ENCODE data around the gene MEST.

MEST gene

GRCh38 chr7:130478991-130479390 is 12.9 kb upstream of the MEST start:
- no peaks in the 10 kb centered on the region for H3K27me3 ChIP-seq (ENCODE audit: low read depth, low read length)

DNA sequence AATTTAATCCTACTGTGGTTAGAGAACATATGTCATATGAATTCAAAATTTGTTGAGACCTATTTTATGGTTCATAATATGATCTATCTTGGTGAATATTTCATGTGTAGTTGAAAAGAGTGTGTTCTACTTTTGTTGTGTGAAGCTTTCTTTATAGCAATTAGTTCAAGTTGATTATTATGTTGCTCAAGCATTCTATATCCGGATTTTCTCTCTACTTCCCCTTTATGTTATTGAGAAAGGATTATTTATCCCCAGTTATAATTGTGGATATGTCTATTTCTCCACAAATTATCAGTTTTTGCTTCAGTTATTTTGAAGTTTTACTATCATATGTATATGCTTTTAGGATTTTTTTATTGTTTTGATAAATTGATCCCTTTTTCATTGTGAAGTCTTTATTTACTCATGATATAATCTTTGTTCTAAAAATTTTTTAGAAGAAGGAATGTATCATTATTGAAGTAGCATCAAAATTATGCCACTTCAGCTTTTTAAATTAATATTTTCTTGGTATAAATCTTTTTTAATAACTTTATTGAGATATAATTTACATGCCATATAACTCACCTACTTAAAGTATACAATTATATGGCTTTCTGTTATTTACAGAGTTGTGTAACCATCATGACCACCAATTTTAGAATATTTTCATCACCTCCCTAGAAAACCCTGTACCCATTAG is 12.0 kb upstream of the MEST start:
- TF ChIP-seq CTCF (IDR thresholded peaks at IDR 0.05; ENCODE audit: low read depth, low read length), result no peak
- no peak for TF ChIP-seq EZH2phosphoT487 (IDR thresholded peaks at IDR 0.05; ENCODE audit: low read depth)
- no peak overlapping the region for H3K27ac ChIP-seq (ENCODE audit: low read length)
- no peaks in the 10 kb centered on the region for H4K20me1 ChIP-seq (ENCODE audit: insufficient read depth, low read length)
- H3K4me2 ChIP-seq (ENCODE audit: low read length), result no peak overlapping the region
- H3K4me1 ChIP-seq (ENCODE audit: low read length), result no peaks in the 10 kb centered on the region
- H3K9ac ChIP-seq (ENCODE audit: low read length), result no peak overlapping the region
- no peak overlapping the region for H2AFZ ChIP-seq (ENCODE audit: low read depth, low read length)
- H3K9me3 ChIP-seq (ENCODE audit: insufficient read depth, low read length), result no peaks in the 10 kb centered on the region
- H3K27me3 ChIP-seq (ENCODE audit: low read depth, low read length), result no peaks in the 10 kb centered on the region
- H3K36me3 ChIP-seq (replicated peaks; ENCODE audit: low read depth, low read length), result no peaks in the 10 kb centered on the region
- no peaks in the 10 kb centered on the region for H3K79me2 ChIP-seq (ENCODE audit: low read length)
- no peak overlapping the region for H3K4me3 ChIP-seq (ENCODE audit: low read length)

More at GRCh38 chr7:130478991-130479390, 12.9 kb upstream of the MEST start:
- H3K4me2 ChIP-seq (ENCODE audit: low read length), result no peak overlapping the region
- H4K20me1 ChIP-seq (ENCODE audit: insufficient read depth, low read length), result no peaks in the 10 kb centered on the region
- no peaks in the 10 kb centered on the region for H3K9me3 ChIP-seq (ENCODE audit: insufficient read depth, low read length)
- no peak overlapping the region for H2AFZ ChIP-seq (ENCODE audit: low read depth, low read length)
- H3K4me3 ChIP-seq (ENCODE audit: low read length), result no peak overlapping the region
- TF ChIP-seq EZH2phosphoT487 (IDR thresholded peaks at IDR 0.05; ENCODE audit: low read depth), result no peak
- TF ChIP-seq CTCF (IDR thresholded peaks at IDR 0.05; ENCODE audit: low read depth, low read length), result no peak
- no peak overlapping the region for H3K27ac ChIP-seq (ENCODE audit: low read length)
- no peaks in the 10 kb centered on the region for H3K4me1 ChIP-seq (ENCODE audit: low read length)
- H3K79me2 ChIP-seq (ENCODE audit: low read length), result no peaks in the 10 kb centered on the region
- H3K9ac ChIP-seq (ENCODE audit: low read length), result no peak overlapping the region
- no peaks in the 10 kb centered on the region for H3K36me3 ChIP-seq (replicated peaks; ENCODE audit: low read depth, low read length)

DNA sequence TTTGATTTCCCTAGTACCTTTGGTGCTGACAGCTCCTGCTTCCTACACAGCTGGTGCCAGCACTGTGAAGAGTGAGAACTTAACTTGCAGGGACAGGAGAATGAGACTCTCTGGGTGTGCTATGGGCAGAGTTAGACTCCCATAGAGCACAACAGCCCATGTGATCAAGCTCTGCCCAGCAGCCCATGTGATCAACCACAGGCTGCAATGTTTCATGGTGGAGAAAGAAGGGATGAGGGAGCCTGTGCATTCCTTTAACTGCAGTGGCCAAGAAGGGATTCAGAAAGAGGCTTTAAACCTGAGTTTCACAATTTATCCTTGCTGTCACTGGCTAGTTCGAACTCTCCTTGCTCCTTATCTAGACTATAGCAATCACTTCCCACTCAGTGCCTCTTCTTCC is 10.0 kb upstream of the MEST start:
- no peak overlapping the region for H3K4me2 ChIP-seq (ENCODE audit: low read length)
- H3K36me3 ChIP-seq (replicated peaks; ENCODE audit: low read depth, low read length), result no peaks in the 10 kb centered on the region
- no peak overlapping the region for H3K27ac ChIP-seq (ENCODE audit: low read length)
- H3K4me1 ChIP-seq (ENCODE audit: low read length), result peaks cover 6% of the 10 kb centered on the region
- no peak overlapping the region for H3K4me3 ChIP-seq (ENCODE audit: low read length)
- H3K9me3 ChIP-seq (ENCODE audit: insufficient read depth, low read length), result no peaks in the 10 kb centered on the region
- 0 out of 2 replicates have a peak, but pooled peaks cover 4% of the 10 kb centered on the region for H3K79me2 ChIP-seq (ENCODE audit: low read length)
- no peak overlapping the region for H2AFZ ChIP-seq (ENCODE audit: low read depth, low read length)
- no peaks in the 10 kb centered on the region for H4K20me1 ChIP-seq (ENCODE audit: insufficient read depth, low read length)
- H3K9ac ChIP-seq (ENCODE audit: low read length), result no peak overlapping the region
- 0 out of 2 replicates have a peak, but pooled peaks cover 4% of the 10 kb centered on the region for H3K27me3 ChIP-seq (ENCODE audit: low read depth, low read length)
- TF ChIP-seq CTCF (IDR thresholded peaks at IDR 0.05; ENCODE audit: low read depth, low read length) (no peak), EZH2phosphoT487 (IDR thresholded peaks at IDR 0.05; ENCODE audit: low read depth) (no peak)

- peaks cover 11% of the 10 kb centered on the region for H3K4me1 ChIP-seq (ENCODE audit: low read length)
- H4K20me1 ChIP-seq (ENCODE audit: insufficient read depth, low read length), result no peaks in the 10 kb centered on the region
- no peak overlapping the region for H3K9ac ChIP-seq (ENCODE audit: low read length)
- H3K27me3 ChIP-seq (ENCODE audit: low read depth, low read length), result 0 out of 2 replicates have a peak, but pooled peaks cover 4% of the 10 kb centered on the region
- H3K4me2 ChIP-seq (ENCODE audit: low read length), result no peak overlapping the region
- no peak for TF ChIP-seq EZH2phosphoT487 (IDR thresholded peaks at IDR 0.05; ENCODE audit: low read depth)
- TF ChIP-seq CTCF (IDR thresholded peaks at IDR 0.05; ENCODE audit: low read depth, low read length), result no peak
- H3K36me3 ChIP-seq (replicated peaks; ENCODE audit: low read depth, low read length), result no peaks in the 10 kb centered on the region
- 0 out of 2 replicates have a peak, but pooled peaks cover 7% of the 10 kb centered on the region for H3K79me2 ChIP-seq (ENCODE audit: low read length)
- H2AFZ ChIP-seq (ENCODE audit: low read depth, low read length), result no peak overlapping the region
- H3K27ac ChIP-seq (ENCODE audit: low read length), result no peak overlapping the region
- no peaks in the 10 kb centered on the region for H3K9me3 ChIP-seq (ENCODE audit: insufficient read depth, low read length)
- no peak overlapping the region for H3K4me3 ChIP-seq (ENCODE audit: low read length)
Measured at GRCh38 chr7:130483031-130483430, 8.9 kb upstream of the MEST start.

Measured in OCI-LY3 (cell line).